Coronary artery (tissue), 2 donors: ENCODE results near the gene CBLC.
A peak's percentile ranks its signal among the peaks of the same experiment; 100 is the strongest.

Experiments used
- DNase-seq: peaks from one replicate; pipeline ENCODE4 v3.0.0-alpha.2; 2017; ENCODE audit warnings: low spot score
- H3K27ac ChIP-seq, 2 donors: fragments of 200-600 bp; sonication (generic); one replicate each; pipeline ENCODE4 v1.5.1; 2016 to 2019
- H3K4me3 ChIP-seq: fragments of 200-600 bp; sonication (generic); 2 replicates; pipeline ENCODE4 v1.5.1; 2016; ENCODE audit warnings: mild to moderate bottlenecking, moderate library complexity
- TF ChIP-seq, protein P1 (sequence below): fragments of 200-600 bp; sonication (generic); IDR thresholded peaks from one replicate; pipeline ENCODE4 v1.5.1; 2019; ENCODE audit warnings: antibody characterized with exemption

The CBLC gene

DNA sequence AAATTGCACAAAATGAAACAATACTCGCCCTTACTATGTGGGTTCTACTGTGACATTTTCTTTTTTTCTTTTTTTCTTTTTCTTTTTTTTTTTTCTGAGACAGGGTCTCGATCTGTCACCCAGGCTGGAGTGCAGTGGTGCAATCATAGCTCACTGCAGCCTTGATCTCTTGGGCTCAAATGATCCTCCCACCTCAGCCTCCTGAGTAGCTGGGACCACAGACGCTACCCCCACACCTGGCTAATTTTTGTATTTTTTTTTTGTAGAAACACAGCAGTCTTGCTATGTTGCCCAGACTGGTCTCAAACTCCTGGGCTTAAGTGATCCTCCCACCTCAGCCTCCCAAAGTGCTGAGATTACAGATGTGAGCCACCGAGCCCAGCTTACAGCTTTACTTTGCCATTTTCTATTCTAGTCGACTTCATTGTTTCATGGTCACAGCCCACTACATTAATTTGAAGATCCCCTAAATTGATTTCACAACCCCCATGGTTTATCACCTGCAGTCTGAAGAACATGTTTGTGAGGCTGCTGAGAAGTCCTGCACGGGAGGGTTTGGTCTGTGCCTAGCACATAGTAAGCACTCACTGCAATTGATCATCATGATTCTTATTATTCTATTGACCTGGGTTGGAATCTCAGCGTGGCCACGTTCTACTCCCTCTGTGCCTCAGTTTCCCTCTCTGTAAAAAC is 25.4 kb upstream of the CBLC start:
- Histone ChIP-seq H3K27ac (peak overlapping the region in 1 of 2 donors; percentile 90), H3K4me3 (peak overlapping the region; percentile 68)
- no peak for DNase-seq
- TF ChIP-seq, protein P1, sequence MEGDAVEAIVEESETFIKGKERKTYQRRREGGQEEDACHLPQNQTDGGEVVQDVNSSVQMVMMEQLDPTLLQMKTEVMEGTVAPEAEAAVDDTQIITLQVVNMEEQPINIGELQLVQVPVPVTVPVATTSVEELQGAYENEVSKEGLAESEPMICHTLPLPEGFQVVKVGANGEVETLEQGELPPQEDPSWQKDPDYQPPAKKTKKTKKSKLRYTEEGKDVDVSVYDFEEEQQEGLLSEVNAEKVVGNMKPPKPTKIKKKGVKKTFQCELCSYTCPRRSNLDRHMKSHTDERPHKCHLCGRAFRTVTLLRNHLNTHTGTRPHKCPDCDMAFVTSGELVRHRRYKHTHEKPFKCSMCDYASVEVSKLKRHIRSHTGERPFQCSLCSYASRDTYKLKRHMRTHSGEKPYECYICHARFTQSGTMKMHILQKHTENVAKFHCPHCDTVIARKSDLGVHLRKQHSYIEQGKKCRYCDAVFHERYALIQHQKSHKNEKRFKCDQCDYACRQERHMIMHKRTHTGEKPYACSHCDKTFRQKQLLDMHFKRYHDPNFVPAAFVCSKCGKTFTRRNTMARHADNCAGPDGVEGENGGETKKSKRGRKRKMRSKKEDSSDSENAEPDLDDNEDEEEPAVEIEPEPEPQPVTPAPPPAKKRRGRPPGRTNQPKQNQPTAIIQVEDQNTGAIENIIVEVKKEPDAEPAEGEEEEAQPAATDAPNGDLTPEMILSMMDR: no peak

DNA sequence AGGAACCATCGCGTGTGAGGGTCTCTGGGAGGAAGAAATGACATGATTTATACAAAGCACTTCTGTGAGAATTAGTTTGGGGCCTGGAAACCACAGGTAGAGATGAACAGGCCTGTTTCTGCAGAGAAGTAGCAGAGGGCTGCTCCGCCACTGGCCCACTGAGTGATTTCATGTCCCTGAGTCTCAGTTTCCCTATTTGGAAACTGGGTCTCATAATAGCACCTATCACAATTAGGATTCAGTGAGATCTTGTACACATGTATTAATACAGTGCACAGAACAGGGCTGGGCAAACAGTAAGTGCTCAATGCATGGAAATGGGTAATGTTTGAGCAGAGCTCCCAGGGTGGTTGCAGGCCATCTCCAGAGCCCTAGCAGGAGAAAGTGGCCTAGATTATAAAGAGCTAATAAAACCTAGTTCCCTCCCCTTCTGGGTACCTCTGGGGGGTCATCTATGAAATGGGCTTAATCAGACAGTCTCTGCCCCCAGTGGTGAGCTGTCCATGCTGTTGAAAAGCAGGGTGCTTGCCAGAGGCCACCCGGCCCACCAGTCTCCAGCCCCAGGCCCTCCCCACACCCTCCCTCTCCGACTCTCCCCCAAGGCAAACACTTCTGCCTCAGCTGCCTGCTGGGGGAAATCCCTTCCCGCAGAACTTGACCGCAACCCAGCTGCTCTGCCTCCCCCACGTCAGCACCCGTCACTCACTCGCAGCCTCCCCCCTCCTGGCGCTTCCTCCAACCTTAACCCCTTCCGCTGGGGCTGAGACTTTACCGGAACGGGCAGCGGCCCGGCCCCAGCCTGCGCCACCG is 24.7 kb upstream of the CBLC start:
- DNase-seq: peak; percentile 92
- peak overlapping the region; percentile 79 to 90 for H3K27ac ChIP-seq
- TF ChIP-seq, protein P1: no peak
- H3K4me3 ChIP-seq: peak overlapping the region; percentile 68

DNA sequence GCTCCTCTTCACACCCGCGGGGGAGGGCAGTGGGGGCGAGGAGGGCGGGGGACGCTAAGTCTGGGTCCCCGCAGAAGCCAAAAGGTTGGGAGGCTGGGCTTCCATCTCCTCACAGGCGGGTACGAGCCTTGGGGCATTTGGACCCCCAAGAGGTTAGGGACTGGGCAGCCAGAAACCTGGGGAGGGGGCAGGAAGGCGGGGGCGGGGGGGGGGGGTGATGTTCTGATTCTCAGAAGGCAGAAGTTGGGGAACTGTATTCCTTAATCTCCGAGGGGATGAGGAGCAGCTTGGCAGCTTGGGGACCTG is 24.1 kb upstream of the CBLC start:
- TF ChIP-seq, protein P1: no peak
- Histone ChIP-seq H3K27ac (peak overlapping the region; percentile 79 to 90), H3K4me3 (peak overlapping the region; percentile 68)
- DNase-seq: no peak

DNA sequence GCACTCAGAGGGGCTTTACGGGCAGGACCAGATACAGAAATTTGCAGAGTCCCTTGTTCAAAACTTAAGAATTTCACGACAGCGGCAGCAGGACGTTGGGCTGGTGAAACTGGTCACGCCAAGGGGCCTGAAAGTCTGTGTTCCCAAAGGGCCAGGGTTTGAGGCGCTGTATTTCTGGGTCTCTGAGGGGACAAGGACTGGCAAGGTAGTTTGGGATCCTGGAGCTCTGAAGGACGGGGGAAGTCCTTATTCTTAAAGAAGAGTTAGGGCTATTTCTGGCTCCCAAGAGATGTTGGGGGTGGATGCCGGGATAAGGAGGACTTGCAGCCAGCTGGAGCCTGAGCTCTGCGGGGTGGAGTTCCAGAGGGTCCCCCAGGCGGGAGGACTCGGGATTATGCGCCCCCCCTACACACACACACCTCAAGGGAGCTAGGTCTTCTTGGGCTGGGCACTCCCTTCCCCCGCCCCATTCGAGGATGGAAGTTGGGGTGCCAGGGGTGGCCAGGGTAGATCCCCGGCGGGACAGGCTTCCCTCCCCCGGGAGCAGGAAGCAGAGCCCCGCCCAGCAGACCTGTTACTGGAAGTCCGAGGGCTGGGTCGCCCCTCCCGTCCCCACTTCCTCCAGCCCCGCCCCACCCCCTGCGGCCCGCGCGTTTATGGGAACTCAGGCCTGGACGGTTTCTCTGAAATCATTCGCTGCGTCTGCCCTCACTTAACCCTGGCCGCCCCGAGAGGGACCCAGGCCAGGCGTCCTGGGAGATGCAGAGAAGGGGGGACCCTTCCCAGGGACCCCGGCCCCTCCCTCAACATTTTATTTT is 23.5 kb upstream of the CBLC start:
- TF ChIP-seq, protein P1: no peak
- peak; percentile 92 for DNase-seq
- peak overlapping the region; percentile 68 for H3K4me3 ChIP-seq
- peak overlapping the region; percentile 79 to 90 for H3K27ac ChIP-seq

DNA sequence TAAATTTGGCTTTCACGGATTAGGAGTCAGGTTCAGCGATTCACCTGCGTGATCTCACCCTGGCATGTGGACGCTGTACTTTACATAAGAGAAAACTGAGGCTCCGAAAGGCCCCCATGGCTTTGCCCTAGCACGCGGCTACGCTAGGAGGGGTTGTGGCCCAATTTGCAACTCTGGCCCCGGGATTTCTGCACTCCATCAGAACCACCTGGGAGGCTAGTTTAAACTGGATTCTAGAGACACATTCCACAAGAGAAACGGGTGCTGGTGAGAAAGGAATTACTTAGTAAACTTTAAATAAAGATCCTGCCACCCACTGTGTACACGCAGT is 23.0 kb upstream of the CBLC start:
- H3K4me3 ChIP-seq: peak overlapping the region; percentile 68
- TF ChIP-seq, protein P1: no peak
- no peak for DNase-seq
- H3K27ac ChIP-seq: peak overlapping the region; percentile 79 to 90

DNA sequence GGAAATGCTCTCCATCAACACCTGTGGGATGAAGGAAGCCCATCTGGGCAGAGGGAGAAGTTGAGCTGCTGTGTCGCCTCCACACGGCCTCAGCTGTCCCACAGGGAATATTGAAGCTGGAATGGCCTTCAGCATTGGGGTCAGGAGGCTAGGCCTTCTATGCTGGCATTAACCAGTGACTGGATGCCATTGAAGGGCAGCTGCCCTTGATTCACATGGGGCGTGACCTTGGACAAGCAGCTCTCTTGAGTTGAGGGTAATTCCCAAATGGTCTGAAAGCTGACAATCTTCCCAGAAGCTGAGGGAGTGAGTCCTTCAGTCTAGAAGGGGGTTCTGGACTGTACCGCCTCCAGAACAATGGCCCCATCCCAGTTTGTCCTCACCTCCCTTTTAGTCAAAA is 22.5 kb upstream of the CBLC start:
- H3K4me3 ChIP-seq: peak overlapping the region; percentile 68
- TF ChIP-seq, protein P1: no peak
- DNase-seq: no peak
- H3K27ac ChIP-seq: peak overlapping the region; percentile 79 to 90
